ENCODE results near the gene USP15. TPM values are rescaled to one million over a fixed set of nuclear protein-coding genes. Genes with fewer than 3 reads are reported as not detected.
A peak's percentile ranks its signal among the peaks of the same experiment; 100 is the strongest.
"Not testable (repeated sequence)": the region's sequence is repeated elsewhere in the genome, so short reads cannot be mapped to it uniquely, and the experiment has no call there.

USP15 gene
- total and polyA plus RNA-seq, 4 donors: 16.3 to 102 (median 66.1) TPM

- H3K9me3 ChIP-seq (ENCODE audit: control insufficient read depth, low read length): no peaks in the 10 kb centered on the region
- H3K27me3 ChIP-seq (ENCODE audit: control insufficient read depth in 1 of 2, insufficient read depth in 2 of 2, low read length in 1 of 2): no peaks in the 10 kb centered on the region
- DNase-seq (no peak), ATAC-seq (ENCODE audit: low FRiP score) (no peak)
- 65 to 70% methylated on average over 3 of the region's 3 CpGs for WGBS, 2 donors
- no peak overlapping the region for H3K27ac ChIP-seq (ENCODE audit: low read depth in 1 of 2, low read length in 2 of 2)
- no peaks in the 10 kb centered on the region for H3K4me1 ChIP-seq (ENCODE audit: control insufficient read depth in 1 of 2, insufficient read depth in 2 of 2, low read length in 2 of 2)
- intact Hi-C loops (cut with DNase I): no loop called here
- no peaks in the 10 kb centered on the region for H3K36me3 ChIP-seq (ENCODE audit: control insufficient read depth in 1 of 2, insufficient read depth in 2 of 2, low read length in 1 of 2)
- no peak overlapping the region for H3K4me3 ChIP-seq (ENCODE audit: low read length in 2 of 2)
Observed at GRCh38 chr12:62458626-62459025, 198.4 kb downstream of the USP15 start.

- H3K36me3 ChIP-seq (ENCODE audit: control insufficient read depth in 1 of 2, insufficient read depth in 2 of 2, low read length in 1 of 2): no peaks in the 10 kb centered on the region
- no peaks in the 10 kb centered on the region for H3K4me1 ChIP-seq (ENCODE audit: control insufficient read depth in 1 of 2, insufficient read depth in 2 of 2, low read length in 2 of 2)
- no peak overlapping the region for H3K4me3 ChIP-seq (ENCODE audit: low read length in 2 of 2)
- H3K27ac ChIP-seq (ENCODE audit: low read depth in 1 of 2, low read length in 2 of 2): no peak overlapping the region
- no peak for DNase-seq
- ATAC-seq (ENCODE audit: low FRiP score): no peak
- no peaks in the 10 kb centered on the region for H3K9me3 ChIP-seq (ENCODE audit: control insufficient read depth, low read length)
- no peaks in the 10 kb centered on the region for H3K27me3 ChIP-seq (ENCODE audit: control insufficient read depth in 1 of 2, insufficient read depth in 2 of 2, low read length in 1 of 2)
- intact Hi-C loops (cut with DNase I): no loop called here
Observed at GRCh38 chr12:62459976-62460375, 199.8 kb downstream of the USP15 start.

GRCh38 chr12:62461171-62461837 lies 201.1 kb downstream of the USP15 start:
- 92 to 93% methylated on average over 28 to 32 of the region's 32 CpGs for WGBS, 2 donors
- H3K4me1 ChIP-seq (ENCODE audit: control insufficient read depth in 1 of 2, insufficient read depth in 2 of 2, low read length in 2 of 2); H3K27me3 ChIP-seq (ENCODE audit: control insufficient read depth in 1 of 2, insufficient read depth in 2 of 2, low read length in 1 of 2); H3K4me3 ChIP-seq (ENCODE audit: low read length in 2 of 2); H3K36me3 ChIP-seq (ENCODE audit: control insufficient read depth in 1 of 2, insufficient read depth in 2 of 2, low read length in 1 of 2); intact Hi-C loops (cut with DNase I); H3K9me3 ChIP-seq (ENCODE audit: control insufficient read depth, low read length); H3K27ac ChIP-seq (ENCODE audit: low read depth in 1 of 2, low read length in 2 of 2); ATAC-seq (ENCODE audit: low FRiP score): not testable (repeated sequence)
- peak in 1 of 2 donors; percentile 29 for DNase-seq

GRCh38 chr12:62463252-62463651 lies 203.0 kb downstream of the USP15 start:
- intact Hi-C loops (cut with DNase I): not testable (repeated sequence)

More at GRCh38 chr12:62463252-62463651, 203.0 kb downstream of the USP15 start:
- not testable (repeated sequence) for H3K4me1 ChIP-seq (ENCODE audit: control insufficient read depth in 1 of 2, insufficient read depth in 2 of 2, low read length in 2 of 2); H3K36me3 ChIP-seq (ENCODE audit: control insufficient read depth in 1 of 2, insufficient read depth in 2 of 2, low read length in 1 of 2); H3K9me3 ChIP-seq (ENCODE audit: control insufficient read depth, low read length); ATAC-seq (ENCODE audit: low FRiP score); H3K27me3 ChIP-seq (ENCODE audit: control insufficient read depth in 1 of 2, insufficient read depth in 2 of 2, low read length in 1 of 2); DNase-seq; H3K4me3 ChIP-seq (ENCODE audit: low read length in 2 of 2); H3K27ac ChIP-seq (ENCODE audit: low read depth in 1 of 2, low read length in 2 of 2)
- 77 to 81% methylated on average over 7 of the region's 7 CpGs for whole genome bisulfite sequencing, 2 donors

Other genes starting within 250 kb of the USP15 start
- 100 to 1,000 TPM in 1 of 2 donors, 10 to 100 TPM in 1; 98.1 to 106 TPM for gene MON2, start 206.4 kb downstream of the USP15 start, total RNA-seq
- 10 to 100 TPM in 1 of 2 donors, 1 to 10 TPM in 1; 3.6 to 28.0 TPM for gene MON2, start 206.4 kb downstream of the USP15 start, polyA plus RNA-seq

All from aorta (tissue), 5 donors.